Activated CD4-positive, alpha-beta T cell treated with anti-CD3 and anti-CD28 coated beads for 24 hours (primary cell): ENCODE results near the gene GYS2.
"Not testable (repeated sequence)": the region's sequence is repeated elsewhere in the genome, so short reads cannot be mapped to it uniquely, and the experiment has no call there.

Experiments used
- DNase-seq, 2 donors: peaks; one replicate each; pipeline ENCODE4 v3.0.0-alpha.2; 2020; ENCODE audit warnings: low read depth in 2 of 2

The GYS2 gene

DNA sequence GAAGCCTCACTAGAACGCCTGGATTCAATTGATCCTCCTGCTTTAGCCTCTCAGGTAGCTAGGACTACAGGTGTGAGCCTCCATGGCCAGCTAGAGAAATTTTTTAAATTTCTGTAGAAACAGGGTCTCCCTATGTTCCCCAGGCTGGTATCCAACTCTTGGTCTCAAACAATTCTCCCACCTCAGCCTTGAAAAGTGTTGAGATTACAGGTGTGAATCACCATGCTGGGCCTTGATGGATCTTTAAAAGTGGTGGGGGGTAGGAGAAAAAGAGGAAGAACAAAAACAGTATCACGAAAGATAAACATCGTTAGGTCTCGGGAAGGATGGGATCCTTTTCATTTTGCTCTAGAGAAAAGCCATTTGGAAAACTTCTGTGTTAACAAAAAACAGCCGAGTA, 4.5 kb downstream of the GYS2 start:
- no peak for DNase-seq

DNA sequence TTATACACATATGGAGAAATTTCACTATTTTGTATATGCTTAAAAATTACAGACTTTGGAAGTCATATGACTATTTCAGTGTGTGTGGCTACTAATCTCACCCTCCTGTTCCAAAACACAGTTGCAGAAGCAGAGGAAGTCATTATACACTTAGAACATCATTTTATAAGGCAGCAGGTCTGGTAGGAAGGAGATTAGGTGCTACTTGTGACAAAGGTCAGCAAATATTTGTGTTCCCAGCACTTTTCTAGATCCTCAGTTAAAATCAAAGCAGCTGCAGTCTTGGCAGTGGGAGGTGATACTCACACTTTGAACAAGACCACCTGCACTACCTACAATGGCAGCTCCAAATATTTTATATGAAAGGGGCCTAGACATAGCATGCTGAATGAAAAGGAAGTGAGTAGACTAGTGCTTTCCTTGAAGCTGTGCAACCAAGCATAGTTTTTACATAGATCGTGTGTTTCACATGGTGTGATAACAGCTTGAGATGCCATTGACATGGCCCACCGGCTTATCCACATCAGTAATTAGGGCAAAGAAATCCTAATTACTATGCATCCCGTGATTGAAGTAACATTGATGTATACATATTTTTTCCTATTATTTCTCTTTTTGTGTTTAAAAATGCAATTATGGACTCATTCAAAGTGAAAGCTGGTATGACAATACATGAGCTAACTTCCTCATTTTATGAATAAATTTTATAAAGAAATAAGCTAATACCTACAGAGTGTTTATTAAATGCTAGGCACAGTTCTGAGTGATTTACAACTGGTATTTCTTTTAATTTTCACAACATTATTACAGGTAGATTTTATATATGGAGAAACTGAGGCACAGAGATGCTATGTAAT, 5.3 kb downstream of the GYS2 start:
- DNase-seq: no peak

DNA sequence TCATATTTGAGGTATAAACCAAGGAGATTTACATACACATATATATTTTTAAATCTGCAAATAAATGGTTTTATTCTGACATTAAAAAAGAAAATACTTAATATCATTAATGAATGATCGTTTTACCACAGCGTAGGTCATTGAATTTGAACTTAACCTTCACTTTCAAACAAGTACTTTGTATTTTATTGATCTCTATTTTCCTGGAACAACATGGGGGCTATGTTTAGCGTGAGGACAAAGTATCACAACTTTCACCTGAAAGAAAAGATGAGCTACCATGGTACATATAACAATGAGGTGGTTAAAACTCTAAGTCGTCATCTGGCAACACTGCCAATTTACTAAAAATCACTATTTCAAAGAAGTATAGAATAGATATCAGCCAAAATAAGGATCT, 6.0 kb downstream of the GYS2 start:
- no peak for DNase-seq

DNA sequence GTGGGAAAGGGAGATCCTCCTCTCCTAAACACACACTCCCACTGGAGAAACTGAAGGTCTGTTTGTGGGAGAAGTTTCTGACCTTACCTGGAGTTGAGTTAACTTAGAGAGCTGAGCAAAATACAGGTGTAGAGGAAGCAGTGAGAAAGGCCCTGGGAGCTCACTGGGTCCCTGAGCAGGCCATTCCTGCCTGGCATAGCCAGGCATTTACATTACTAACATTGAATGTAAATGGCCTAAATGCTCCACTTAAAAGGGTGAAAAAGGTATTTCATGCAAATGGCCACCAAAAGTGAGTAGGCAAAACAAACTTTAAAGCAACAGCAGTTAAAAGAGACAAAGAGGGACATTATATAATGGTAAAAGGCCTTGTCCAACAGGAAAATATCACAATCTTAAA, 9.3 kb downstream of the GYS2 start:
- not testable (repeated sequence) for DNase-seq

DNA sequence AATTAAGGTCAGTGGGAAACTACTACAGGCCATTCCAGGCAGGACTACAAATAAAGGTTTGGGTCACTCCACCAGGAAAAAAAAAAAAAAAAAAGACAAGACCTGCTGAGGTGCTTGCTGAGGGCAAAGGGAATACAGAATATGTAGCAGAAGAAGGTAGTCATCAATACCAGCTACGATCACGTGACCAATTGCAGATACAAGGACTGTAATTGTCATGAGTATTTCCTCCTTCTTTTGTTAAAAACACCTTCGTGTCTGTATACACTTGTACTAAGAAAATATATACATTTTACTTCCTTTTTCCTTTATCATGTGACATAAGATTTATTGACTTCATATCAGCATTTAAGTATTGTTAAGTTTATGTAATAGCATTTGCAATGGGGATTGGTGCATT, 19.2 kb downstream of the GYS2 start:
- no peak for DNase-seq

DNA sequence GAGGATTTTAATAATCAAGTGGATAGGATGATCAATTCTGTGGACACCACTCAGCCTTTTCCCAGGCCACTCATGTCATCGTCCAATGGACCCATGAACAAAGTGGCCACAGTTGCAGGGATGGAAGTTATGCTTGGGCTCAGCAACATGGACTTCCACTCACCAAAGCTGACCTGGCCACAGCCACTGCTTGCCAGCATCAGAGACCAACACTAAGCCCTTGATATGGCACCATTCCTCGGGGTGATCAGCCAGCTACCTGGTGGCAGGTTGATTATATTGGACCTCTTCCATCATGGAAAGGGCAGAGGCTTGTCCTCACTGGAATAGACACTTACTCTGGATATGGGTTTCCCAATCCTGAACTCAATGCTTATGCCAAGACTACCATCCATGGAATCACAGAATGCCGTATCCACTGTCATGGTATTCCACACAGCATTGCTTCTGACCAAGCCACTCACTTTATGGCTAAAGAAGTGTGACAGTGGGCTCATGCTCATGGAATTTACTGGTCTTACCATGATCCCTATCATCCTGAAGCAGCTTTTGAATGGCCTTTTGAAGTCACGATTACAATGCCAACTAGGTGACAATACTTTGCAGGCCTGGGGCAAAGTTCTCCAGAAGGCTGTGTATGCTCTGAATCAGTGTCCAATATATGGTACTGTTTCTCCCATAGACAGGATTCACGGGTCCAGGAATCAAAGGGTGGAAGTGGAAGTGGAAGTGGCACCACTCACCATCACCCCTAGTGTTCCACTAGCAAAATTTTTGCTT, 20.1 kb downstream of the GYS2 start:
- not testable (repeated sequence) for DNase-seq

DNA sequence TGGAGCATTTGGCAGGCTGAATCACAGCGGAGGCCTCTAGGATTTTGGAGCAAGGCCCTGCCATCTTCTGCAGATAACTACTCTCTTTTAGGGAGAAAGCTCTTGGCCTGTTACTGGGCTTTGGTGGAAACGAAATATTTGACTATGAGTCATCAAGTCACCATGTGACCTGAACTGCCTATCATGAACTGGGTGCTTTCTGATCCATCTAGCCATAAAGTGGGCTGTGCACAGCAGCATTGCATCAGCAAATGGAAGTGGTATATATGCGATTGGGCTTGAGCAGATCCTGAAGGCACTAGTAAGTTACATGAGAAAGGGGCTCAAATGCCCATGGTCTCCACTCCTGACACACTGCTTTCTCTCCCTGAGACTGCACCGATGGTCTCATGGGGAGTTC, 21.1 kb downstream of the GYS2 start:
- no peak for DNase-seq

DNA sequence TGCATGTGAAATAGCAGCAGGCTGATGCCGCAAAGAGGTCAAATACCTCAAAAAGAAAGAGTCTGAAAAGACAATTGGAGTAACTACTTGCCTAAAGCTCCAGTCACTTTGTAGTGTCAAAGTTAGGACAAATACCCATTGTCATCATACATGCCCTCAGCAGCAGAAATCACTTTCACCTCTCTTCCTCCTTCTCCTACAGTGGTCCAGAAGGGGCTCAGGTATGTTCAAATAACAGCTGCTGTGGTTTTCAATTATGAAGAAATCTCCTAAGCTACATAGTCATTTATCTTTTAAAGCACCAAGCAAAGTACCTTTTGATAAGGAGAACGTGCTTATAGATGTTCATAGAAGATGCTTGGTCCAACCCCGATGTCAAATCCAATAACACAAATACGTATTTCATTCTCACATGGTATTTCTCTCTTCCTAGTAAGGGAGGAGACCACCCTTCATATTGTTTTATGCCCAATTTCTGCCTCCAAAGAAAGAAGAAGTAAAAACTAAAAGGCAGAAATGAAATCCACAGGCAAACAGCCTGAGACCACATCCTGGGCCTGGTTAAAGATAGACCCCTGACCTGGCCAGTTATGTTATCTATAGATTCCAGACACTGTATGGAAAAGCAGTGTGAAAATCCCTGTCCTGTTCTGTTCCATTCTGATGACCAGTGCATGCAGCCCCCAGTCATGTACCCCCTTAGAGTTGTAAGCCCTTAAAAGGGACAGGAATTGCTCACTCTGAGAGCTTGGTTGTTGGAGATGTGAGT, 23.7 kb downstream of the GYS2 start:
- no peak for DNase-seq

DNA sequence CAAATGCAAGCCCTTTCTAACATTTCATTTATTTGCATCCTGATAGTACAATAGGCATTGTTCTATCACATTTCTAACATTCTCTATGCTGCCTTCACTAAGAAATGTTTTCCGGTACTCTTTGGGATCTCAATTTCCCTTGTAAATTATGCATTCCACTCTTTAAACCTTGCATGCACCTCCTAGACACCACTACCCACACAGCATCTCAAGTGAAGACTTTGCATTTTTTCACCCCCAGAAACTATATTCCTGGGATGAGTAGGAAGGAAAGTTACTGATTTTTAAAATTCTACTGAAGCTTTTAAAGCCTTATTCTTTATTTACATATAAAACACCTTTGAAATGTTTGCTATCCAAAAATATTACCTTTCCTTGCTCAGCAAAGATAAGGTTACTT, 27.1 kb downstream of the GYS2 start:
- no peak for DNase-seq

DNA sequence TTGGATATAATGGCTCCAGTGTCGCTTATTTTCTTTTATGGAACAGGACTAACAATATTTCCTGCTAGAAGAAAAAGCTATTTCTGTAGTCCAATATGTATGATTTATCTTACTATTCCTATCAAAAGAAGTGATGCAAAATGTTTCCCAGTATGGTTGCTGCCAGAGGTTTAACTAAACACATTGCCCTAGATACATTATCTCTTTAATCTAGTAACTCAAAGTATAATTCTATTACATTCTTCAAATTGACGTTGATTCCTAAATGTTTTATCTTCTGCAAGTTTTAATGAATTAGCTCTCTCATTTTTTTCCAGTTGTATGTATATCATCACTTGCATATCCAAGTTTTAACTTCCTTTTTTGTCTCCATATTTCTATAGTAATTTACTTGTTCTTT, 28.2 kb downstream of the GYS2 start:
- no peak for DNase-seq

DNA sequence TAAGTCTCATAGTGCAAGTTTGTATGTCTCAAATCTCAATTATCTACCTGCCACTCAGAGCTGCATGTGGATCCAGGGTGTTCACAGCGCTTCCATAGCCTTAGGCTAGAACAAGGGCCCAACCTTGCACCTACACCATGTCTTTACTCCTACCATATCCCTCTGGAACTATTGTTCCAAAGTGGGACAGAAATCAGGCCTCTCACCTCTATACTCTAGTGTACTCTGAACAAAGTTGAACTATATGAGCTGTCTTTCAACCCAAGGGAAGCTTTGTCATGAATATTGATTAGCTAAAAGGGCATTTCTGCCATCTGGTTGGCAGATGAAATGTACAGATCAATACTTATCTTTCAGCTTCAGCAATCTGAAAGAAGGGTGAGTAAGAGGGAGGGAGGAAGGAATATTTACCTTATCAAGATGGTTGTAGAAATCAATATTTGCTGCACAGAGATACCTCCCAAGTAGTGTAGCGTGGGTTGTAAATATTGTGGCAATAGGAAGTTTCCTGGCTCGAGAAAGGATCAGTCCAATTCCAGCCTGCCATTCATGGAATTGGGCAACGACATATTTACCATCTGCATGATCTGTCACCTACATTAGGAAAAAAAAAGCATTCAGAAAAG, 30.8 kb downstream of the GYS2 start:
- DNase-seq: no peak

DNA sequence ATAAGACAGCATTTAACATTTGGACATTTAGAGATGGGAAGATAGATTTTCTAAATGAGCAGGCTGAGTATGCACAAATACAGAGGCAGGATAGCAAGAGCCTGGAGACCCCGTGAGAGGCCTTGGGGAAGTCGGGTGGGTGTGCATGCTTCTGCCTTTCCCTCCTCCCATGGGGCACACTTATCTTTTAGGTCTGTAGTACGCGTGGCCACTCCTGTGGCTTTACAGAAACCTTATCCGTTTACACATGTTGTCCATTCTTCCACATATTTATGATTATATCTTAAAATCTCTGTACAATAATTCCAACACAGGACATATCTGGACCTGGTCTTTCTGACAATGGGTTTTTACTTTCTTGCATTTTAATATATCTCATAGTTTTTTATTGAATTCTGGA, 33.6 kb downstream of the GYS2 start:
- no peak for DNase-seq

DNA sequence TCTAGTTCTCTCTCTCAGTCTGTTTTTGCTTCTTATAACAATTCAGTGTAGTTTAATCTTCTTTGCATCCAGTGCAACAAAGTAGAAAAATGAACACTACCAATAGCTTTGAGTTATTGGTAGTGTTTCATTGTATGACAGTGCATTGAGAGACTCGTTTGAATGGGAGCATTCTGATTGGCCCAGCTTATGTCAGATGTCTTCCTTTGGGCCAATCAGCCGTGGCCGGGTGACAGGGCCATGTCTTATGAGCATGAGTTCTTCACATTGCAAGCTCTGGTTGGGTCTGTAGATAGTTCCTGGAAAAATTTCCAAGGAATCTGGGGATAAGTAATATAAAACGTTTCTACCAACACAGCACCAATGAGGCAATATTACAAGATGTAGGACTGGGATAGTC, 36.5 kb downstream of the GYS2 start:
- DNase-seq: no peak

DNA sequence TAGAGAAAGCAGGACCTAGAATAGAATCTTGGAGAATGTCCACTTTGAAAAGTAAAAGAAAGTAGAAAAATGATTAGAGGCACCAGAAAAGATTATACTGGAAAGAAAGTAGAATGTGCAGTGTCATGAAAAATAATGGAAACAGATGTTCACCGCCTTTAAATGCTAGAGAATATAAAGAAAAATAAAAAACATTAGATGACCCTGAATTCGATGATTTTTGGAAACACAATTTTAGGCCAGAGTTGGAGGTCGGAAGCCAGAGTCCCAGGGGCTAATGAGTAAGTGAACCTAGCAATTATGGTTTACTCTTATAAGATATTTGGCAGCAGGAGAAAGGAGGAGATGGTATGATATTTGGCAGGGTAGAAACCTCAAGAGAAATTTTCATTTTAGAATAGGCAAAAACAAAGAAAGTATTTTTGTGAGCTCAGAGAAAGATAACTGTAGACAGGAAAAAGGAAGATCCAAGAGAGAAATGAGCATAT, 37.7 kb downstream of the GYS2 start:
- DNase-seq: no peak

DNA sequence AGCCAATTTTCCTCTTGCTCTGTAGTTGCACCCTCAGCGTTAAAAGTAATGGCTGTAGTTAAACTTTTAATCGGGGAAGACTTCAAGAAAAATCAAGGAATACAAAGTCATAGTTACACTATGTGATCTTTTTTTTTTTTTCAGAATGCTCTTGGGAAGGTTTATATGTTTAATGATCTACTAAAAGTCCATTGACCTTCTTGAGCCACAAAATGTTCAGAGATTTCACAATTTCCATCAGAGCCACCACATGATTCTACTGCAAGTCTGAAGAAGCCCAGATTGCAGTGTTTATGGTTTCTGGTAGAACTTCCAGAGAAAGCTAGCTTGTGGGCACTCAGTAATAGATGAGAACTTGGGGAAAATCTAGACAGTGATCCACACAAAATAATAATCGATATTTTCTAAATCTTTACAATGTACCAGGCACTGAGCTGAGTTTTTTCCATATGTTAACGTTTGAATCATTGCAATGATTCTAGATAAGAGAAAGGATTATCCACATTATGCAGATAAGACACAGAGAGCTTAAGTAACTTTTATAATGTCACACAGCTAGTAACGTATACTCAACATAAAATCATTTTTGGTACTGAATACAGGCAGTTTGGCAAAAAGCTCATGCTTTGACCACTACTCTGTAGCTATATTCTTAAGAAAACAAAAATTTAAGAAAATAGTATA, 38.3 kb downstream of the GYS2 start:
- no peak for DNase-seq

DNA sequence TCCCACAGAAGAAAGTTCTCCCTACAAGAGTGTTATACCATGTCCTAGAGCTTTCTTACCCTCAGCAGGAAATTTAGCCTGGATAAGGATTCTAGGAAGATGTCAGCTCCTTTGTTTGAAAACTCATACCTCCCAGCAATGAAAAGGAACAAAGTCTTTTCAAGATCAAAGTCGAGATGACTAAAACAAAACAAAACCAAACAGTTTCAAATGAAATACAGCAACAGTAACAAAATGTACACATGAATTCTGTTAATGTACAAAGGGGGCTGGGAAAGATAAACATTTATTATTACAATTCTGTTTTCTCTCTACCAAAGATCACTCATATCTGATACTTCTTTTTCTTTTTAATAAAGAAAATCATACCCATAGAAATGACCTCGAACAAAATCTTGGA, 41.8 kb downstream of the GYS2 start:
- DNase-seq: no peak

DNA sequence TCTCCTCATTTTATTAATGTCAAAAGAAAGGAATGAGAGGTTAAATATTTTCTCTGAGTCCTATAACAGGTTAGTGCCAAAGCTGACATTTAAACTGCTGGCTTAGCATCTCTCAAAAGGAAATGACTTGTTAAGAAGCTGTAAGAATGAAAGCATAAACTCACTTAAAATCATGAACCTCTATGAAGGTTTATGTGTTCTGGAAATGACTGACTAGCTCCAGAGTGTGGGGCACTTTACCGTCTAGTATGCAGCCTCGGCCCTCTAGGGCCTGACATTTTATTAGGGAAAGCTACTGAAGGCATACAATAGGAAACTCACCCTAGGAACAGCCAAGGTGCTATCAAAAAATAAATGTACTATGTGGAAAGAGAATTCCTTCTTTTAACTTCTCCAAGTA, 43.5 kb downstream of the GYS2 start:
- no peak for DNase-seq

DNA sequence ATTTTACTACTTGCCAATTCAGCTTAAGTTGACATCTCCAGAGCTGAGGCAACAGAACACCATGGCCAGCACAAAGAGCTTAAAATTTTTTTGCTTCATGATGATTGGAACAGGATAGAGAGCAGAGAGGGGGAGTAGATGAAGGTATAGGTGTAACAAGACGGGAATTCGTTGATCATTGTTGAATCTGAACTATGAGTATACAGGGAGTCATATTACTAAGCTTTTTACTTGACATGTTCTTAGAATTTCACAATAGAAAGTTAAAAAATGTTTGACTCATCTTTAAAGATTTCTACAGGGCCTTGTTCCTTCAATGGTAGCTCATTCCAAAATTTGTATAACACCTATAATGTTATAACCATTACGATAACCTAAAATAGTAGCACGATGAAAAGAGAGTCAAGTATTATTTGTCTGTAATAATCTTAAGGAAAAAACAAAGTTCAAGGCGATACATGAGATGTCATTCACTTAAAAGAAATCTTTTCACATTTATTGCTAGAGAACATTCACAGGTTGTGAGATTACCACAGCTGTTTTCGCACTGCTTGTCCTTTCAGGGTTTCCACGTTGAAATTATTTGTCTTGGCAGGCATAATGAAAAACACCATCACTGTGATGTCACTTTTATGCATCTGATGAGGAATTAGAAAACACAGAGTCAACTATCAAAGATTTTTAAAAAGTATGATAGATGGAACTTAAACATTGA, 44.6 kb downstream of the GYS2 start:
- DNase-seq: no peak

DNA sequence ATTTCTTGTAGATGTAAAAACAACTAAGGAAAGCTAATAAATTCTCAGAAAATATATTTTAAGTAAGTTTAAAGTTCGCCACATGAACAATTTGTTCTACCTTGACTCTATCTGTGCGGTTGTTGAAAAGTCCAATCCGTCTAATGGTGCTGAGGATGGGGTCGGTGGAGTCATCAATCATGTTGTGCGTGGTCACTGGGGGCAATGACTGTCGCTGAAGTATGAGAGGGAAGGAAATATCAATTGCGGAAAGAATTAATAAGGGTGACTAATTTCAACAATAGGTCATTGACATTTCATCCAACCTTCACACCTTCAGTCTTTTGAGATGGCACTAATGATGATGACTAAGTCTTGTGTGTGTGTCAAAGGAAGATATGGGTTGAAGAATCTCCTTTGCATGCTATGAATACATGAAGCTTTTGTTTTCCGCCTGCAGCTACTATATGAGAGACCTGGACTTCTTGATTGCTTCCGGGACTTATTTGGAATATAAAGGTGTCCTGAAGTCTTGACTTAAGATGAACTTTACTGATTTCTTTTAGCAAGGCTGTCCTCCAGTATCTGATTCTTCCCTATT, 46.5 kb downstream of the GYS2 start:
- no peak for DNase-seq

DNA sequence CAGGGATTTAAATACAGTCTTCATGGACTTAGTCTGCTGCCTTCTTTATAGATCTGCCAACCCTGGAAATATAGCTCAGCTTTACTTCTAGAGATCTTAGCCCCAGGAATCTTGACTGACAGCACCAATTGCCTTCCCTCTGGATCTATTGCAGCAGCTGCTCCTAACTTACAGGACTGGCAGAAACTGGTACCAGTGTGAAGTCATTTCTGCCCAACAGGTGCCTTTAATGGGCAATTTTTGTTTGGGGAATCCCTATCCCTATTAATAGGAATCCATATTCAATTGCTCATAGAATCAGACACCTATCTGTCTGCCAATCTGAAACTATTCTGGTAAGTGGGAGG, 51.3 kb downstream of the GYS2 start:
- no peak for DNase-seq
